H9 (cell line): ENCODE measurements around the gene STK17B. TPM values are rescaled to one million over a fixed set of nuclear protein-coding genes. Genes with fewer than 3 reads are reported as not detected.

Experiments used
- DNase-seq: peaks from one replicate; pipeline ENCODE4 v3.0.0-alpha.2; 2017
- H2AFZ ChIP-seq: one replicate; pipeline ENCODE4 v1.6.1; 2013; ENCODE audit warnings: mild to moderate bottlenecking, low read length, control low read depth, moderate library complexity
- H2AK5ac ChIP-seq: 2 replicates; pipeline ENCODE4 v1.6.1; 2013; ENCODE audit warnings: low read length, control low read depth, mixed read lengths; ENCODE audit not compliant: insufficient read length
- H2BK120ac ChIP-seq: one replicate; pipeline ENCODE4 v1.6.1; 2013; ENCODE audit warnings: low read depth, mild to moderate bottlenecking, low read length, control low read depth, inconsistent platforms; ENCODE audit not compliant: poor library complexity, severe bottlenecking
- H2BK12ac ChIP-seq: 2 replicates; pipeline ENCODE4 v1.6.1; 2013; ENCODE audit warnings: low read length, control low read depth, mixed read lengths, low read depth; ENCODE audit not compliant: insufficient read length
- H2BK15ac ChIP-seq: 2 replicates; pipeline ENCODE4 v1.6.1; 2013; ENCODE audit warnings: low read depth, low read length, control low read depth
- H2BK20ac ChIP-seq: one replicate; pipeline ENCODE4 v1.6.1; 2013; ENCODE audit warnings: low read depth, mild to moderate bottlenecking, low read length, control low read depth, inconsistent platforms; ENCODE audit not compliant: poor library complexity, severe bottlenecking
- H2BK5ac ChIP-seq: 2 replicates; pipeline ENCODE4 v1.6.1; 2013; ENCODE audit warnings: low read length, control low read depth, mixed read lengths; ENCODE audit not compliant: insufficient read length
- H3K14ac ChIP-seq: 2 replicates; pipeline ENCODE4 v1.6.1; 2013; ENCODE audit warnings: low read length, control low read depth; ENCODE audit not compliant: insufficient read depth
- H3K18ac ChIP-seq: 2 replicates; pipeline ENCODE4 v1.6.1; 2013; ENCODE audit warnings: low read depth, mild to moderate bottlenecking, mixed read lengths, low read length, control low read depth; ENCODE audit not compliant: insufficient read length
- H3K23ac ChIP-seq: 2 replicates; pipeline ENCODE4 v1.6.1; 2013; ENCODE audit warnings: low read length, control low read depth, mixed read lengths, low read depth; ENCODE audit not compliant: insufficient read length
- H3K23me2 ChIP-seq: 2 replicates; pipeline ENCODE4 v1.6.1; 2013; ENCODE audit warnings: low read depth, mild to moderate bottlenecking, mixed read lengths, low read length, control low read depth; ENCODE audit not compliant: insufficient read length, poor library complexity, severe bottlenecking
- H3K27ac ChIP-seq: 2 replicates; pipeline ENCODE4 v1.5.1; 2013; ENCODE audit warnings: low read length, control low read depth, mixed read lengths, low read depth; ENCODE audit not compliant: insufficient read length
- H3K27me3 ChIP-seq: 2 replicates; pipeline ENCODE4 v1.6.1; 2013; ENCODE audit warnings: low read length, control low read depth, inconsistent platforms; ENCODE audit not compliant: insufficient read depth
- H3K4ac ChIP-seq: 2 replicates; pipeline ENCODE4 v1.6.1; 2013; ENCODE audit warnings: low read depth, mild to moderate bottlenecking, control low read depth, inconsistent platforms, low read length, moderate library complexity
- H3K4me1 ChIP-seq: 2 replicates; pipeline ENCODE4 v1.6.1; 2013; ENCODE audit warnings: low read length, control low read depth, inconsistent platforms; ENCODE audit not compliant: insufficient read depth
- H3K4me2 ChIP-seq: 2 replicates; pipeline ENCODE4 v1.6.1; 2013; ENCODE audit warnings: low read length, control low read depth, mixed read lengths; ENCODE audit not compliant: insufficient read length, insufficient read depth
- H3K56ac ChIP-seq: 2 replicates; pipeline ENCODE4 v1.6.1; 2013; ENCODE audit warnings: low read depth, mild to moderate bottlenecking, mixed read lengths, low read length, control low read depth; ENCODE audit not compliant: insufficient read length
- H3K79me1 ChIP-seq: 2 replicates; pipeline ENCODE4 v1.6.1; 2013; ENCODE audit warnings: low read depth, mild to moderate bottlenecking, moderate library complexity, low read length, control low read depth, inconsistent platforms; ENCODE audit not compliant: insufficient read depth, poor library complexity, severe bottlenecking
- H3K79me2 ChIP-seq: 2 replicates; pipeline ENCODE4 v1.6.1; 2013; ENCODE audit warnings: low read length, control low read depth, inconsistent platforms; ENCODE audit not compliant: insufficient read depth
- H3K9ac ChIP-seq: 2 replicates; pipeline ENCODE4 v1.6.1; 2013; ENCODE audit warnings: low read length, control low read depth, mixed read lengths; ENCODE audit not compliant: insufficient read length; ENCODE audit errors: extremely low read depth
- H3K9me3 ChIP-seq: one replicate; pipeline ENCODE4 v1.6.1; 2013; ENCODE audit warnings: low read depth, low read length, inconsistent platforms; ENCODE audit not compliant: control insufficient read depth
- H3T11ph ChIP-seq: one replicate; pipeline ENCODE4 v1.6.1; 2013; ENCODE audit warnings: mild to moderate bottlenecking, low read length, control low read depth, inconsistent platforms
- H4K20me1 ChIP-seq: one replicate; pipeline ENCODE4 v1.6.1; 2013; ENCODE audit not compliant: control insufficient read depth, insufficient read length, insufficient read depth
- H4K5ac ChIP-seq: 2 replicates; pipeline ENCODE4 v1.6.1; 2013; ENCODE audit warnings: low read depth, mild to moderate bottlenecking, mixed read lengths, low read length, control low read depth; ENCODE audit not compliant: insufficient read length
- H4K8ac ChIP-seq: replicated peaks from 2 replicates; pipeline ENCODE4 v1.6.1; 2013; ENCODE audit warnings: low read length, control low read depth, mixed read lengths, low read depth; ENCODE audit not compliant: insufficient read length
- H4K91ac ChIP-seq: 2 replicates; pipeline ENCODE4 v1.6.1; 2013; ENCODE audit warnings: low read depth, mild to moderate bottlenecking, moderate library complexity, mixed read lengths, low read length, control low read depth; ENCODE audit not compliant: insufficient read length
- H3K27ac Mint-ChIP-seq, 3 experiments: 2 replicates in 2 of 3; 3 replicates in 1 of 3; pipeline ENCODE4 v1.8.0; 2020 to 2021; ENCODE audit warnings: mixed read lengths in 3 of 3, mild to moderate bottlenecking in 1 of 3, moderate library complexity in 1 of 3
- H3K27me3 Mint-ChIP-seq: 2 replicates; pipeline ENCODE4 v1.8.0; 2021; ENCODE audit warnings: low read depth, mild to moderate bottlenecking, moderate library complexity, mixed read lengths
- H3K36me3 Mint-ChIP-seq, 3 experiments: 2 replicates in 2 of 3; 3 replicates in 1 of 3; pipeline ENCODE4 v1.8.0; 2020 to 2021; ENCODE audit warnings: low read depth in 3 of 3, mixed read lengths in 3 of 3; ENCODE audit not compliant: insufficient read depth in 1 of 3
- H3K4me1 Mint-ChIP-seq, 2 experiments: 2 replicates each; pipeline ENCODE4 v1.8.0; 2020; ENCODE audit warnings: mixed read lengths in 2 of 2
- H3K4me3 Mint-ChIP-seq, 2 experiments: 2 replicates in 1 of 2; 3 replicates in 1 of 2; pipeline ENCODE4 v1.8.0; 2020 to 2021; ENCODE audit warnings: mild to moderate bottlenecking in 2 of 2, mixed read lengths in 2 of 2, moderate library complexity in 1 of 2
- H3K9me3 Mint-ChIP-seq, 2 experiments: 2 replicates in 1 of 2; 3 replicates in 1 of 2; pipeline ENCODE4 v1.8.0; 2020; ENCODE audit warnings: mild to moderate bottlenecking in 2 of 2, mixed read lengths in 2 of 2, moderate library complexity in 1 of 2
- WGBS: extraction: QIAGEN DNeasy Blood & Tissue Kit; methylation state at CpG from one replicate; pipeline ENCODE4 v1.1.7; 2013; ENCODE audit warnings: missing lambda C conversion rate, low lambda C conversion rate, mixed read lengths; ENCODE audit not compliant: insufficient read length; ENCODE audit errors: extremely low coverage; 5-methylcytosine and 5-hydroxymethylcytosine counted together
- total RNA-seq: library from RNA; stranded (reverse); gene quantifications from 2 replicates; pipeline ENCODE4 v1.2.1, GENCODE V29; 2021
- TF ChIP-seq, protein P1 (sequence below): fragments of 200-600 bp; sonication (generic); conservative IDR thresholded peaks from 3 replicates; pipeline ENCODE4 v1.8.0; 2021; ENCODE audit warnings: antibody characterized with exemption, mild to moderate bottlenecking

The STK17B gene
- total RNA-seq, 1 experiment from 2014 or later = 6.1 TPM

DNA sequence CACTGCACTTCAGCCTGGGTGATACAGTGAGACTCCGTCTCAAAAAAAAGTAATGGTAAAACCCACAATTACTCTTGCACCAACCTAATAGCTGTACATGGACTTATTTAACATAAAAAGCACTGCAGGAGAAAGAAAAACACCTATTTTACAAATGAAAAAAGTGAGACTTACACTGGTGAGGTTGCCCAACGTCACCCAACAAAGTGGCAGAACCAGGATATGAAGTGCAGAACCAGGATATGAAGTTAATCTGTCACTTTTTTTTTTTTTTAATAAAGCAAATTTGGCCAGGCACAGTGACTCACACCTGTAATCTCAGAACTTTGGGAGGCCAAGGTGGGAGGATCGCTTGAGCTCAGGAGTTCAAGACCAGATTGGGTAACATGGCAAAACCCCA lies 13.5 kb upstream of the STK17B start:
- H3K14ac ChIP-seq = no peak overlapping the region
- H3K18ac ChIP-seq = no peak overlapping the region
- no peak overlapping the region for H3K4me3 Mint-ChIP-seq
- H3K27me3 Mint-ChIP-seq = no peaks in the 10 kb centered on the region
- no peak overlapping the region for H4K91ac ChIP-seq
- H3K56ac ChIP-seq = no peak overlapping the region
- no peaks in the 10 kb centered on the region for H3K9me3 ChIP-seq
- no peaks in the 10 kb centered on the region for H4K20me1 ChIP-seq
- no peaks in the 10 kb centered on the region; a peak in 1 of 4 replicates for H3K4me1 Mint-ChIP-seq
- H3K79me2 ChIP-seq = no peaks in the 10 kb centered on the region
- H3K23me2 ChIP-seq = no peaks in the 10 kb centered on the region
- no peak overlapping the region for H3K4me2 ChIP-seq
- H3K27ac ChIP-seq = no peak overlapping the region
- WGBS = no CpG with 5 or more reads among the region's 3 CpGs
- no peak overlapping the region for H3K4ac ChIP-seq
- no peak overlapping the region for H2BK120ac ChIP-seq
- no peak overlapping the region for H2BK5ac ChIP-seq
- H3K36me3 Mint-ChIP-seq = no peaks in the 10 kb centered on the region
- H3K23ac ChIP-seq = no peak overlapping the region
- H3K79me1 ChIP-seq = no peaks in the 10 kb centered on the region
- no peak for DNase-seq
- H2BK15ac ChIP-seq = no peak overlapping the region
- H3K9me3 Mint-ChIP-seq = peaks cover 0 to 3% of the 10 kb centered on the region in 2 experiments; a peak in 2 of 5 replicates
- no peak overlapping the region for H4K5ac ChIP-seq
- no peak overlapping the region for H3K9ac ChIP-seq
- no peak overlapping the region for H2BK12ac ChIP-seq
- no peak overlapping the region for H4K8ac ChIP-seq
- H2BK20ac ChIP-seq = no peak overlapping the region
- TF ChIP-seq, protein P1, sequence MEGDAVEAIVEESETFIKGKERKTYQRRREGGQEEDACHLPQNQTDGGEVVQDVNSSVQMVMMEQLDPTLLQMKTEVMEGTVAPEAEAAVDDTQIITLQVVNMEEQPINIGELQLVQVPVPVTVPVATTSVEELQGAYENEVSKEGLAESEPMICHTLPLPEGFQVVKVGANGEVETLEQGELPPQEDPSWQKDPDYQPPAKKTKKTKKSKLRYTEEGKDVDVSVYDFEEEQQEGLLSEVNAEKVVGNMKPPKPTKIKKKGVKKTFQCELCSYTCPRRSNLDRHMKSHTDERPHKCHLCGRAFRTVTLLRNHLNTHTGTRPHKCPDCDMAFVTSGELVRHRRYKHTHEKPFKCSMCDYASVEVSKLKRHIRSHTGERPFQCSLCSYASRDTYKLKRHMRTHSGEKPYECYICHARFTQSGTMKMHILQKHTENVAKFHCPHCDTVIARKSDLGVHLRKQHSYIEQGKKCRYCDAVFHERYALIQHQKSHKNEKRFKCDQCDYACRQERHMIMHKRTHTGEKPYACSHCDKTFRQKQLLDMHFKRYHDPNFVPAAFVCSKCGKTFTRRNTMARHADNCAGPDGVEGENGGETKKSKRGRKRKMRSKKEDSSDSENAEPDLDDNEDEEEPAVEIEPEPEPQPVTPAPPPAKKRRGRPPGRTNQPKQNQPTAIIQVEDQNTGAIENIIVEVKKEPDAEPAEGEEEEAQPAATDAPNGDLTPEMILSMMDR = no peak
- H3K27ac Mint-ChIP-seq = no peak overlapping the region
- H3K4me1 ChIP-seq = no peaks in the 10 kb centered on the region
- no peak overlapping the region for H2AK5ac ChIP-seq
- H3K27me3 ChIP-seq = no peaks in the 10 kb centered on the region
- no peak overlapping the region for H3T11ph ChIP-seq
- no peak overlapping the region for H2AFZ ChIP-seq
